Endothelial cell of umbilical vein (primary cell): ENCODE results near the gene ERVK3-1. TPM values are rescaled to one million over a fixed set of nuclear protein-coding genes. Genes with fewer than 3 reads are reported as not detected.

Source experiments
- BruUV-seq: library from RNA; stranded (reverse); fragments of 400-500 nt; replicated peaks from 2 replicates; lab custom pipeline; 2021; lab: Mats Ljungman, UMichigan
- CTCF ChIA-PET: fragments of 300-600, 350-600 bp; sonication (Branson Sonifier 250); formaldehyde crosslinking; loops from one replicate; lab custom pipeline; 2021; ENCODE audit warnings: antibody characterized with exemption, inconsistent platforms; lab: Charles Lee
- POLR2A ChIA-PET: fragments of 300-600, 350-600 bp; sonication (Branson Sonifier 250); formaldehyde crosslinking; loops from one replicate; lab custom pipeline; 2021; ENCODE audit warnings: antibody characterized with exemption, inconsistent platforms; lab: Charles Lee
- DNase-seq: peaks from one replicate; pipeline ENCODE4 v3.0.0-alpha.2; 2011; ENCODE audit warnings: low read depth, low spot score
- FAIRE-seq: peaks from 2 replicates; lab custom pipeline; 2011; peaks lifted over from hg19 to GRCh38; lab: Jason Lieb, UNC
- H2AFZ ChIP-seq: 2 replicates; pipeline ENCODE4 v1.6.0; 2012; ENCODE audit warnings: low read depth, low read length, control low read depth, inconsistent platforms
- H3K27ac ChIP-seq: 2 replicates; pipeline ENCODE4 v1.5.1; 2011; ENCODE audit warnings: low read depth, mild to moderate bottlenecking, control low read depth, low read length, moderate library complexity; ENCODE audit not compliant: insufficient read depth
- H3K27me3 ChIP-seq, 2 experiments: 2 replicates each; pipeline versions ENCODE4 v1.6.0 to v1.6.1; 2011; ENCODE audit warnings: low read length in 2 of 2, mixed read lengths in 1 of 2; ENCODE audit not compliant: control insufficient read depth in 2 of 2, insufficient read depth in 2 of 2
- H3K36me3 ChIP-seq, 2 experiments: 2 replicates in 1 of 2; 3 replicates in 1 of 2; pipeline ENCODE4 v1.5.1; 2011; ENCODE audit warnings: low read length in 2 of 2, mild to moderate bottlenecking in 1 of 2, moderate library complexity in 1 of 2; ENCODE audit not compliant: control insufficient read depth in 2 of 2, insufficient read depth in 2 of 2; ENCODE audit errors: extremely low read depth in 1 of 2
- H3K4me1 ChIP-seq: 3 replicates; pipeline ENCODE4 v1.5.1; 2011; ENCODE audit warnings: mild to moderate bottlenecking, low read length; ENCODE audit not compliant: control insufficient read depth, insufficient read depth; ENCODE audit errors: extremely low read depth
- H3K4me2 ChIP-seq: 2 replicates; pipeline ENCODE4 v1.6.1; 2011; ENCODE audit warnings: low read length, control low read depth, mixed read lengths; ENCODE audit not compliant: insufficient read depth
- H3K4me3 ChIP-seq, 3 experiments: fragments of 200-600 bp in 1 of 3; sonication (generic), shearing (Covaris generic) in 1 of 3; replicated peaks in 1 of 3; 2 replicates each; pipeline ENCODE4 v1.5.1; 2011 to 2016; ENCODE audit warnings: control low read depth in 3 of 3, low read length in 3 of 3, mild to moderate bottlenecking in 2 of 3, inconsistent platforms in 1 of 3, low read depth in 1 of 3, moderate library complexity in 1 of 3; ENCODE audit not compliant: insufficient read depth in 1 of 3
- H3K79me2 ChIP-seq: 2 replicates; pipeline ENCODE4 v1.6.0; 2012; ENCODE audit warnings: low read length, inconsistent platforms; ENCODE audit not compliant: control insufficient read depth, insufficient read depth
- H3K9ac ChIP-seq: replicated peaks from 2 replicates; pipeline ENCODE3; 2011; ENCODE audit warnings: low read length, control low read depth; ENCODE audit not compliant: insufficient read depth; ENCODE audit errors: extremely low read depth
- H3K9me1 ChIP-seq: replicated peaks from 3 replicates; pipeline ENCODE4 v1.6.0; 2011; ENCODE audit warnings: mild to moderate bottlenecking, low read length; ENCODE audit not compliant: control insufficient read depth, insufficient read depth; ENCODE audit errors: extremely low read depth
- H3K9me3 ChIP-seq: replicated peaks from 2 replicates; pipeline ENCODE4 v1.5.1; 2012; ENCODE audit warnings: low read length, inconsistent platforms; ENCODE audit not compliant: control insufficient read depth, insufficient read depth
- H4K20me1 ChIP-seq: replicated peaks from 2 replicates; pipeline ENCODE3; 2011; ENCODE audit warnings: mild to moderate bottlenecking, low read length; ENCODE audit not compliant: control insufficient read depth, insufficient read depth; ENCODE audit errors: extremely low read depth
- EZH2 ChIP-seq: IDR thresholded peaks from 2 replicates; pipeline ENCODE4 v1.6.1; 2012; ENCODE audit warnings: borderline replicate concordance, low read depth, mild to moderate bottlenecking, moderate library complexity, low read length, inconsistent platforms; ENCODE audit not compliant: severe bottlenecking
- GATA2 ChIP-seq: IDR thresholded peaks from 2 replicates; pipeline ENCODE4 v1.7.0; 2011; ENCODE audit warnings: low read depth, mild to moderate bottlenecking, moderate library complexity, mixed read lengths, low read length; ENCODE audit not compliant: insufficient read length, insufficient read depth
- MYC ChIP-seq: IDR thresholded peaks from one replicate; pipeline ENCODE4 v1.6.1; 2011; ENCODE audit warnings: mild to moderate bottlenecking, low read depth, low read length
- POLR2AphosphoS5 ChIP-seq: IDR thresholded peaks from 2 replicates; pipeline ENCODE4 v1.6.1; 2012; ENCODE audit warnings: low read depth, mild to moderate bottlenecking, control low read depth, low read length, moderate library complexity; ENCODE audit not compliant: insufficient read depth
- dilution Hi-C: fragments of 300-500 bp; cut with MboI; formaldehyde crosslinking; loops from one replicate; pipeline ENCODE4 v1.15.0; 2019; ENCODE audit warnings: low sequenced_read_pairs; ENCODE audit not compliant: extremely low pct_ligation_motif_present
- intact Hi-C: fragments of 100-400 bp; cut with micrococcal nuclease; formaldehyde crosslinking; loops from one replicate; pipeline ENCODE4 v1.10.0; 2022
- polyA plus RNA-seq, 4 experiments: library from polyadenylated mRNA; depleted of rRNA in 3 of 4; stranded (reverse) in 3 of 4; unstranded in 1 of 4; fragments of >200 nt; gene quantifications; 2 replicates each; pipeline versions ENCODE4 v1.2.1 to v1.2.3, GENCODE V29; 2011 to 2012; ENCODE audit warnings: missing spikeins in 1 of 4
- total RNA-seq: library from RNA; stranded (reverse); gene quantifications from 2 replicates; pipeline ENCODE4 v1.2.3, GENCODE V29; 2021
- TF ChIP-seq, protein P1 (sequence below): IDR thresholded peaks from 2 replicates; pipeline ENCODE4 v1.6.1; 2011; ENCODE audit not compliant: insufficient read depth, insufficient read length

The ERVK3-1 gene
- total and polyA plus RNA-seq, 2 donors (not counting 3 experiments of a cell fraction or from before 2014, with no cell fraction given): 25.8 to 29.3 TPM

GRCh38 chr19:58355215-58355796 is 50.1 kb downstream of the ERVK3-1 start:
- no TSS peak for BruUV-seq
- ChIA-PET POLR2A (no interaction called here), CTCF (interaction anchor here (0.9 kb wide), 1 partner anchor 16 kb away, joined by 3 read pairs; no protein-coding TSS in a partner anchor)
- H2AFZ ChIP-seq: no peak overlapping the region
- intact Hi-C loops: no loop called here
- TF ChIP-seq GATA2: no peak
- TF ChIP-seq, protein P1, sequence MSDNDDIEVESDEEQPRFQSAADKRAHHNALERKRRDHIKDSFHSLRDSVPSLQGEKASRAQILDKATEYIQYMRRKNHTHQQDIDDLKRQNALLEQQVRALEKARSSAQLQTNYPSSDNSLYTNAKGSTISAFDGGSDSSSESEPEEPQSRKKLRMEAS: no peak
- TF ChIP-seq MYC: no peak
- TF ChIP-seq POLR2AphosphoS5: no peak
- no peak overlapping the region for H3K4me2 ChIP-seq
- H3K27ac ChIP-seq: no peak overlapping the region
- H3K36me3 ChIP-seq: no peaks in the 10 kb centered on the region
- FAIRE-seq (no peak), DNase-seq (no peak)
- H3K79me2 ChIP-seq: no peaks in the 10 kb centered on the region
- no peaks in the 10 kb centered on the region for H3K9me3 ChIP-seq
- dilution Hi-C loops: no loop called here
- H3K9me1 ChIP-seq: no peaks in the 10 kb centered on the region
- no peaks in the 10 kb centered on the region for H4K20me1 ChIP-seq
- H3K27me3 ChIP-seq: peaks cover 31% of the 10 kb centered on the region in 2 experiments
- peaks cover 5% of the 10 kb centered on the region for H3K4me1 ChIP-seq
- H3K9ac ChIP-seq: no peak overlapping the region
- H3K4me3 ChIP-seq: no peak overlapping the region

GRCh38 chr19:58355908-58356765 is 51.0 kb downstream of the ERVK3-1 start:
- Histone ChIP-seq H4K20me1 (no peaks in the 10 kb centered on the region), H3K9me1 (no peaks in the 10 kb centered on the region), H3K36me3 (no peaks in the 10 kb centered on the region), H3K4me3 (peak overlapping the region in 1 of 3 experiments; percentile 6), H3K79me2 (no peaks in the 10 kb centered on the region), H3K9me3 (no peaks in the 10 kb centered on the region), H2AFZ (no peak overlapping the region), H3K4me2 (no peak overlapping the region), H3K4me1 (peaks cover 5% of the 10 kb centered on the region), H3K9ac (no peak overlapping the region), H3K27ac (no peak overlapping the region), H3K27me3 (peaks cover 23 to 26% of the 10 kb centered on the region in 2 experiments)
- peak; percentile 58 for FAIRE-seq
- peak; percentile 54 for DNase-seq
- intact Hi-C loops: no loop called here
- peak; percentile 89 for TF ChIP-seq EZH2
- no peak for TF ChIP-seq POLR2AphosphoS5
- POLR2A ChIA-PET: no interaction called here
- no TSS peak for BruUV-seq
- dilution Hi-C loops: no loop called here
- CTCF ChIA-PET: interaction anchor here (0.9 kb wide), 1 partner anchor 16 kb away, joined by 3 read pairs; no protein-coding TSS in a partner anchor
